H9 (cell line): ENCODE data around the gene NEDD4L. TPM values are rescaled to one million over a fixed set of nuclear protein-coding genes. Genes with fewer than 3 reads are reported as not detected.

Experiments used
- DNase-seq: peaks from one replicate; pipeline ENCODE4 v3.0.0-alpha.2; 2017
- H2AFZ ChIP-seq: one replicate; pipeline ENCODE4 v1.6.1; 2013; ENCODE audit warnings: mild to moderate bottlenecking, low read length, control low read depth, moderate library complexity
- H2AK5ac ChIP-seq: 2 replicates; pipeline ENCODE4 v1.6.1; 2013; ENCODE audit warnings: low read length, control low read depth, mixed read lengths; ENCODE audit not compliant: insufficient read length
- H2BK120ac ChIP-seq: one replicate; pipeline ENCODE4 v1.6.1; 2013; ENCODE audit warnings: low read depth, mild to moderate bottlenecking, low read length, control low read depth, inconsistent platforms; ENCODE audit not compliant: poor library complexity, severe bottlenecking
- H2BK12ac ChIP-seq: 2 replicates; pipeline ENCODE4 v1.6.1; 2013; ENCODE audit warnings: low read length, control low read depth, mixed read lengths, low read depth; ENCODE audit not compliant: insufficient read length
- H2BK15ac ChIP-seq: 2 replicates; pipeline ENCODE4 v1.6.1; 2013; ENCODE audit warnings: low read depth, low read length, control low read depth
- H2BK20ac ChIP-seq: one replicate; pipeline ENCODE4 v1.6.1; 2013; ENCODE audit warnings: low read depth, mild to moderate bottlenecking, low read length, control low read depth, inconsistent platforms; ENCODE audit not compliant: poor library complexity, severe bottlenecking
- H2BK5ac ChIP-seq: 2 replicates; pipeline ENCODE4 v1.6.1; 2013; ENCODE audit warnings: low read length, control low read depth, mixed read lengths; ENCODE audit not compliant: insufficient read length
- H3K14ac ChIP-seq: 2 replicates; pipeline ENCODE4 v1.6.1; 2013; ENCODE audit warnings: low read length, control low read depth; ENCODE audit not compliant: insufficient read depth
- H3K18ac ChIP-seq: 2 replicates; pipeline ENCODE4 v1.6.1; 2013; ENCODE audit warnings: low read depth, mild to moderate bottlenecking, mixed read lengths, low read length, control low read depth; ENCODE audit not compliant: insufficient read length
- H3K23ac ChIP-seq: 2 replicates; pipeline ENCODE4 v1.6.1; 2013; ENCODE audit warnings: low read length, control low read depth, mixed read lengths, low read depth; ENCODE audit not compliant: insufficient read length
- H3K23me2 ChIP-seq: 2 replicates; pipeline ENCODE4 v1.6.1; 2013; ENCODE audit warnings: low read depth, mild to moderate bottlenecking, mixed read lengths, low read length, control low read depth; ENCODE audit not compliant: insufficient read length, poor library complexity, severe bottlenecking
- H3K27ac ChIP-seq: 2 replicates; pipeline ENCODE4 v1.5.1; 2013; ENCODE audit warnings: low read length, control low read depth, mixed read lengths, low read depth; ENCODE audit not compliant: insufficient read length
- H3K27me3 ChIP-seq: 2 replicates; pipeline ENCODE4 v1.6.1; 2013; ENCODE audit warnings: low read length, control low read depth, inconsistent platforms; ENCODE audit not compliant: insufficient read depth
- H3K4ac ChIP-seq: 2 replicates; pipeline ENCODE4 v1.6.1; 2013; ENCODE audit warnings: low read depth, mild to moderate bottlenecking, control low read depth, inconsistent platforms, low read length, moderate library complexity
- H3K4me1 ChIP-seq: 2 replicates; pipeline ENCODE4 v1.6.1; 2013; ENCODE audit warnings: low read length, control low read depth, inconsistent platforms; ENCODE audit not compliant: insufficient read depth
- H3K4me2 ChIP-seq: 2 replicates; pipeline ENCODE4 v1.6.1; 2013; ENCODE audit warnings: low read length, control low read depth, mixed read lengths; ENCODE audit not compliant: insufficient read length, insufficient read depth
- H3K56ac ChIP-seq: 2 replicates; pipeline ENCODE4 v1.6.1; 2013; ENCODE audit warnings: low read depth, mild to moderate bottlenecking, mixed read lengths, low read length, control low read depth; ENCODE audit not compliant: insufficient read length
- H3K79me1 ChIP-seq: 2 replicates; pipeline ENCODE4 v1.6.1; 2013; ENCODE audit warnings: low read depth, mild to moderate bottlenecking, moderate library complexity, low read length, control low read depth, inconsistent platforms; ENCODE audit not compliant: insufficient read depth, poor library complexity, severe bottlenecking
- H3K79me2 ChIP-seq: 2 replicates; pipeline ENCODE4 v1.6.1; 2013; ENCODE audit warnings: low read length, control low read depth, inconsistent platforms; ENCODE audit not compliant: insufficient read depth
- H3K9ac ChIP-seq: 2 replicates; pipeline ENCODE4 v1.6.1; 2013; ENCODE audit warnings: low read length, control low read depth, mixed read lengths; ENCODE audit not compliant: insufficient read length; ENCODE audit errors: extremely low read depth
- H3K9me3 ChIP-seq: one replicate; pipeline ENCODE4 v1.6.1; 2013; ENCODE audit warnings: low read depth, low read length, inconsistent platforms; ENCODE audit not compliant: control insufficient read depth
- H3T11ph ChIP-seq: one replicate; pipeline ENCODE4 v1.6.1; 2013; ENCODE audit warnings: mild to moderate bottlenecking, low read length, control low read depth, inconsistent platforms
- H4K20me1 ChIP-seq: one replicate; pipeline ENCODE4 v1.6.1; 2013; ENCODE audit not compliant: control insufficient read depth, insufficient read length, insufficient read depth
- H4K5ac ChIP-seq: 2 replicates; pipeline ENCODE4 v1.6.1; 2013; ENCODE audit warnings: low read depth, mild to moderate bottlenecking, mixed read lengths, low read length, control low read depth; ENCODE audit not compliant: insufficient read length
- H4K8ac ChIP-seq: replicated peaks from 2 replicates; pipeline ENCODE4 v1.6.1; 2013; ENCODE audit warnings: low read length, control low read depth, mixed read lengths, low read depth; ENCODE audit not compliant: insufficient read length
- H4K91ac ChIP-seq: 2 replicates; pipeline ENCODE4 v1.6.1; 2013; ENCODE audit warnings: low read depth, mild to moderate bottlenecking, moderate library complexity, mixed read lengths, low read length, control low read depth; ENCODE audit not compliant: insufficient read length
- H3K27ac Mint-ChIP-seq, 3 experiments: 2 replicates in 2 of 3; 3 replicates in 1 of 3; pipeline ENCODE4 v1.8.0; 2020 to 2021; ENCODE audit warnings: mixed read lengths in 3 of 3, mild to moderate bottlenecking in 1 of 3, moderate library complexity in 1 of 3
- H3K27me3 Mint-ChIP-seq: 2 replicates; pipeline ENCODE4 v1.8.0; 2021; ENCODE audit warnings: low read depth, mild to moderate bottlenecking, moderate library complexity, mixed read lengths
- H3K36me3 Mint-ChIP-seq, 3 experiments: 2 replicates in 2 of 3; 3 replicates in 1 of 3; pipeline ENCODE4 v1.8.0; 2020 to 2021; ENCODE audit warnings: low read depth in 3 of 3, mixed read lengths in 3 of 3; ENCODE audit not compliant: insufficient read depth in 1 of 3
- H3K4me1 Mint-ChIP-seq, 2 experiments: 2 replicates each; pipeline ENCODE4 v1.8.0; 2020; ENCODE audit warnings: mixed read lengths in 2 of 2
- H3K4me3 Mint-ChIP-seq, 2 experiments: 2 replicates in 1 of 2; 3 replicates in 1 of 2; pipeline ENCODE4 v1.8.0; 2020 to 2021; ENCODE audit warnings: mild to moderate bottlenecking in 2 of 2, mixed read lengths in 2 of 2, moderate library complexity in 1 of 2
- H3K9me3 Mint-ChIP-seq, 2 experiments: 2 replicates in 1 of 2; 3 replicates in 1 of 2; pipeline ENCODE4 v1.8.0; 2020; ENCODE audit warnings: mild to moderate bottlenecking in 2 of 2, mixed read lengths in 2 of 2, moderate library complexity in 1 of 2
- CTCF ChIP-seq: fragments of 200-600 bp; sonication (generic); conservative IDR thresholded peaks from 3 replicates; pipeline ENCODE4 v1.8.0; 2021; ENCODE audit warnings: antibody characterized with exemption, mild to moderate bottlenecking
- WGBS: extraction: QIAGEN DNeasy Blood & Tissue Kit; methylation state at CpG from one replicate; pipeline ENCODE4 v1.1.7; 2013; ENCODE audit warnings: missing lambda C conversion rate, low lambda C conversion rate, mixed read lengths; ENCODE audit not compliant: insufficient read length; ENCODE audit errors: extremely low coverage; 5-methylcytosine and 5-hydroxymethylcytosine counted together
- total RNA-seq: library from RNA; stranded (reverse); gene quantifications from 2 replicates; pipeline ENCODE4 v1.2.1, GENCODE V29; 2021

The NEDD4L gene
- total RNA-seq, 1 experiment from 2014 or later = 76.3 TPM

GRCh38 chr18:58087928-58088690 lies 44.1 kb downstream of the NEDD4L start:
- Histone ChIP-seq H2AFZ (no peak overlapping the region), H3K4me2 (peak overlapping the region; percentile 35), H4K91ac (no peak overlapping the region), H3K27ac (no peak overlapping the region), H3K18ac (no peak overlapping the region), H3K23ac (no peak overlapping the region), H3K14ac (0 out of 2 replicates have a peak overlapping the region, but pooled peaks have one; percentile 3), H3K79me1 (no peaks in the 10 kb centered on the region), H3K56ac (no peak overlapping the region), H4K8ac (no peak overlapping the region), H3K9ac (no peak overlapping the region), H2AK5ac (no peak overlapping the region), H2BK20ac (no peak overlapping the region), H3K23me2 (no peaks in the 10 kb centered on the region), H2BK15ac (no peak overlapping the region), H3K79me2 (peaks cover 4% of the 10 kb centered on the region; the same call in 1 of the 2 replicates), H3K9me3 (no peaks in the 10 kb centered on the region), H2BK12ac (no peak overlapping the region), H3T11ph (no peak overlapping the region), H3K27me3 (no peaks in the 10 kb centered on the region), H3K4ac (no peak overlapping the region), H4K5ac (no peak overlapping the region), H2BK5ac (no peak overlapping the region), H4K20me1 (no peaks in the 10 kb centered on the region), H2BK120ac (no peak overlapping the region), H3K4me1 (peaks cover 18% of the 10 kb centered on the region)
- Mint-ChIP-seq H3K27ac (peak overlapping the region; percentile 90 to 96 (median 92)), H3K27me3 (no peaks in the 10 kb centered on the region), H3K9me3 (peaks cover 13 to 16% of the 10 kb centered on the region in 2 experiments), H3K36me3 (peaks cover 12 to 27% (median 20%) of the 10 kb centered on the region in 3 experiments), H3K4me1 (peaks cover 40 to 59% of the 10 kb centered on the region in 2 experiments), H3K4me3 (peak overlapping the region; percentile 30 to 44; a peak in 4 of 5 replicates)
- TF ChIP-seq CTCF = no peak
- no CpG with 5 or more reads among the region's 6 CpGs for WGBS
- peak; percentile 46 for DNase-seq
